ENCODE data around the gene DPP6. TPM values are rescaled to one million over a fixed set of nuclear protein-coding genes. Genes with fewer than 3 reads are reported as not detected.

DPP6 gene
- total RNA-seq, 1 donor from 2014 or later = not detected

DNA sequence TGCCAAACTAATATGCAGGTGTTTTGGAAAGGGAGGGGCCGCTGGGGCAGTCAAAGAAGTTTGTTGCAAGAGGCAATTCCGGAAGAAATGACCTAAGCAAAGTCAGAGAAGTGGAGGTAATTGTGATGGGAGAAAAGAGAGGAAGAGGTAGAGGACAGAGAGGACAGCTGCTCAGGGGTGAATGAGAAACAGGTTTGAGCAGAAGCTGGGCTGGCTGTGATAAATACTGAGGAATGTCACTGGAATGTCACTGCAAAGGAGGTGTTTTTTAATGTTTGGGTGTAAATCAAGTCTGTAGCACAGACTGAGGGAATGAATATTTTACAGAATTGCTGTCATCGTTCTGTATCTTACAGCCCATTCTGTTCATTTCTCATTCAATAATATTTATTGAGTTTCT, 207.2 kb downstream of the DPP6 start:
- Mint-ChIP-seq H3K9me3 (peaks cover 13% of the 10 kb centered on the region), H3K4me1 (no peaks in the 10 kb centered on the region), H3K4me3 (no peak overlapping the region), H3K27ac (no peak overlapping the region), H3K36me3 (ENCODE audit: low read depth) (no peaks in the 10 kb centered on the region), H3K27me3 (no peaks in the 10 kb centered on the region)
- ATAC-seq (ENCODE audit: low read depth) (no peak), DNase-seq (no peak)
- intact Hi-C loops (cut with micrococcal nuclease) = no loop called here
- ChIA-PET POLR2A (no interaction called here), CTCF (no interaction called here)
- TF ChIP-seq, protein P1, sequence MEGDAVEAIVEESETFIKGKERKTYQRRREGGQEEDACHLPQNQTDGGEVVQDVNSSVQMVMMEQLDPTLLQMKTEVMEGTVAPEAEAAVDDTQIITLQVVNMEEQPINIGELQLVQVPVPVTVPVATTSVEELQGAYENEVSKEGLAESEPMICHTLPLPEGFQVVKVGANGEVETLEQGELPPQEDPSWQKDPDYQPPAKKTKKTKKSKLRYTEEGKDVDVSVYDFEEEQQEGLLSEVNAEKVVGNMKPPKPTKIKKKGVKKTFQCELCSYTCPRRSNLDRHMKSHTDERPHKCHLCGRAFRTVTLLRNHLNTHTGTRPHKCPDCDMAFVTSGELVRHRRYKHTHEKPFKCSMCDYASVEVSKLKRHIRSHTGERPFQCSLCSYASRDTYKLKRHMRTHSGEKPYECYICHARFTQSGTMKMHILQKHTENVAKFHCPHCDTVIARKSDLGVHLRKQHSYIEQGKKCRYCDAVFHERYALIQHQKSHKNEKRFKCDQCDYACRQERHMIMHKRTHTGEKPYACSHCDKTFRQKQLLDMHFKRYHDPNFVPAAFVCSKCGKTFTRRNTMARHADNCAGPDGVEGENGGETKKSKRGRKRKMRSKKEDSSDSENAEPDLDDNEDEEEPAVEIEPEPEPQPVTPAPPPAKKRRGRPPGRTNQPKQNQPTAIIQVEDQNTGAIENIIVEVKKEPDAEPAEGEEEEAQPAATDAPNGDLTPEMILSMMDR (IDR thresholded peaks at IDR 0.05) = no peak

DNA sequence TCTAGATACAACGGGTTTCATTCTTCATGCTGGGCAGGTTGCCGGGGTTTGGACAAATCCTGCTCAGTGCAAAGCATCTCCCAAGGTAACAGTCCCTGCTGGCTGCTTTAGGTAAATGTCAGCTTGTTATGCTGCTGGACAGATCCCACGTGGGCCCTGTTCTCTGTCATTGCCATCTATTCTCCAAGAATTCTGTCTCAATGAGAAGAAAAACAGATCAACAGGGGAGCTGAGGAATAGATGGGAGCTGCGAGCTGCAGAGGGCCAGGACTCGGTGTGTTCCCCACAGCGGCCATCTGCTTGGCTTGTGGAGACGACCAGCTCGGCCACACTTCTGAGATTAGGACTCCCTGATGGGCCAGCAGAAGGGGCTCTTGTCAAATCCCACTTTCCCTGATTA, 235.2 kb downstream of the DPP6 start:
- no peaks in the 10 kb centered on the region for H3K36me3 Mint-ChIP-seq (ENCODE audit: low read depth)
- ChIA-PET CTCF (no interaction called here), POLR2A (no interaction called here)
- no peak overlapping the region for H3K27ac Mint-ChIP-seq
- no peaks in the 10 kb centered on the region for H3K4me1 Mint-ChIP-seq
- intact Hi-C loops (cut with micrococcal nuclease) = no loop called here
- TF ChIP-seq, protein P1 (IDR thresholded peaks at IDR 0.05) = no peak
- ATAC-seq (ENCODE audit: low read depth) (no peak), DNase-seq (no peak)
- peaks cover 2% of the 10 kb centered on the region for H3K9me3 Mint-ChIP-seq
- no peaks in the 10 kb centered on the region for H3K27me3 Mint-ChIP-seq
- no peak overlapping the region for H3K4me3 Mint-ChIP-seq

DNA sequence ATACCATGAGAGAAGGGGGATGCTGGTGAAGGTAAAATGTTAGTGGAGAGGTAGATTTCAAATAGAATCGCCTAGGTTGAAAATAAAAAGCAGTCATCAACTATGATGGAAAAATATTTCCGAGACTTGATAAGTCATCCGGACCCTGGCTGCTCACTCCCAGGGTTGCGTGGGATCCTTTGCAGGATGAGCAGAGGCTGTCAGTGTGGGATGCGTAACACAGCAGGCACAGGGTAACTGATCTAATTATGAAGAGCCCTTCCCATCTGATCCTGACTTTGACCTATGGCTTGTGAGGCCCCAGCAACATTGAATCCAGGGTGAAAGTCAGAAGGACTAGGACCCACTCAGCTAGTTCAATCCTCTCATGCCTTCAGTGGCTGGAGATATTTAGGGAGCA, 236.9 kb downstream of the DPP6 start:
- Mint-ChIP-seq H3K27ac (no peak overlapping the region), H3K9me3 (peaks cover 6% of the 10 kb centered on the region), H3K36me3 (ENCODE audit: low read depth) (no peaks in the 10 kb centered on the region), H3K27me3 (no peaks in the 10 kb centered on the region), H3K4me3 (no peak overlapping the region), H3K4me1 (no peaks in the 10 kb centered on the region)
- no peak for ATAC-seq (ENCODE audit: low read depth)
- intact Hi-C loops (cut with micrococcal nuclease) = no loop called here
- ChIA-PET CTCF (no interaction called here), POLR2A (no interaction called here)
- TF ChIP-seq, protein P1 (IDR thresholded peaks at IDR 0.05) = no peak
- DNase-seq = no peak

DNA sequence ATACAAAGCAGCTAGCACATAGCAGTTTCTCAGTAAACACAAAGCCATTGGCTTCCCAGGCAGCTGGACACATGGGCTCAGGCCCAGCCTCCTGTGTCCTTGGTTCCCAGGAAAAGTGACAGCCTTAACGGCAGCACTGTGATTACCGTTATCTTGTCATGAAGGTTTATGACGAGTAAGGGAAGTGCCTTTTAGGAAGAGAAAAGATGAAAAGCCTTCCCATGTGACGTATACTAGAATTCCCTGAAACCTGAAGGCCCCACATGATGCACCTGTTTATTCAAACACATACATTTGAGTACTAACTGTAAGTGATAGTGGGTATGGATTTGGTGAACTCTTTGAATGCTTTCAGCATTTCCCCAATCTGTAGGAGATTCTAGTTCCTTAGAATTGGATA, 244.2 kb downstream of the DPP6 start:
- H3K27me3 Mint-ChIP-seq = no peaks in the 10 kb centered on the region
- ChIA-PET CTCF (no interaction called here), POLR2A (no interaction called here)
- intact Hi-C loops (cut with micrococcal nuclease) = no loop called here
- H3K27ac Mint-ChIP-seq = no peak overlapping the region
- H3K36me3 Mint-ChIP-seq (ENCODE audit: low read depth) = no peaks in the 10 kb centered on the region
- ATAC-seq (ENCODE audit: low read depth) (no peak), DNase-seq (no peak)
- H3K9me3 Mint-ChIP-seq = peaks cover 5% of the 10 kb centered on the region
- H3K4me3 Mint-ChIP-seq = no peak overlapping the region
- TF ChIP-seq, protein P1 (IDR thresholded peaks at IDR 0.05) = no peak
- no peaks in the 10 kb centered on the region for H3K4me1 Mint-ChIP-seq

DNA sequence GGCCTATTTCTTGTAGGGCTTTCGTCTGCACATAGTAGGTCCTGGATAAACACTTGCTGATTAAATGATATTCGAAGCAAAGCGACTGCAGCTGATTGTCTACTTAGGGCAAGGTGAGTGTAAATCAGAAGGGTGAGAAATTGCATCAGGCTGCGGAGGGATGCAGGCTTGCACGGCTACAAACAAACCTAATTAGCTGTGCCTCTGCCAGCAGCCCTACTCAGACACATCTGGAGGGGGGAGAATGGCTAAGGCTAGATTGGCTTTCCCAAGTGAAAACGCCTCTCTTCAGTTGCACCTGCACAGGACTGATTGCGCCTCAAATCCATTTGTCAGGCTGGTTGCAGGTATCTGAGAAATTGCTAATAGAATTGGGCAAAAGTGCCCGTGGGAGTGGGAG, 247.5 kb downstream of the DPP6 start:
- ChIA-PET CTCF (no interaction called here), POLR2A (no interaction called here)
- H3K27me3 Mint-ChIP-seq = no peaks in the 10 kb centered on the region
- no peak overlapping the region for H3K27ac Mint-ChIP-seq
- no peak for DNase-seq
- H3K4me1 Mint-ChIP-seq = no peaks in the 10 kb centered on the region
- intact Hi-C loops (cut with micrococcal nuclease) = no loop called here
- H3K36me3 Mint-ChIP-seq (ENCODE audit: low read depth) = no peaks in the 10 kb centered on the region
- H3K4me3 Mint-ChIP-seq = no peak overlapping the region
- ATAC-seq (ENCODE audit: low read depth) = no peak
- H3K9me3 Mint-ChIP-seq = peaks cover 2% of the 10 kb centered on the region
- TF ChIP-seq, protein P1 (IDR thresholded peaks at IDR 0.05) = no peak

All from activated B cell treated with CpG ODN at 0.5 μM for 24 hours (primary cell).